A549 (cell line): Measurements from ENCODE around the gene H2BK1.

Experiments
- MYC ChIP-seq: IDR thresholded peaks from 2 replicates; pipeline ENCODE4 v1.6.1; 2012; ENCODE audit warnings: mild to moderate bottlenecking, inconsistent platforms, low read length, improper control_type of control experiment, borderline replicate concordance
- TF ChIP-seq, protein P1 (sequence below): fragments of >200 bp; sonication (Bioruptor Twin); formaldehyde crosslinking; IDR thresholded peaks from 3 replicates; pipeline ENCODE4 v1.5.1; 2016

DNA sequence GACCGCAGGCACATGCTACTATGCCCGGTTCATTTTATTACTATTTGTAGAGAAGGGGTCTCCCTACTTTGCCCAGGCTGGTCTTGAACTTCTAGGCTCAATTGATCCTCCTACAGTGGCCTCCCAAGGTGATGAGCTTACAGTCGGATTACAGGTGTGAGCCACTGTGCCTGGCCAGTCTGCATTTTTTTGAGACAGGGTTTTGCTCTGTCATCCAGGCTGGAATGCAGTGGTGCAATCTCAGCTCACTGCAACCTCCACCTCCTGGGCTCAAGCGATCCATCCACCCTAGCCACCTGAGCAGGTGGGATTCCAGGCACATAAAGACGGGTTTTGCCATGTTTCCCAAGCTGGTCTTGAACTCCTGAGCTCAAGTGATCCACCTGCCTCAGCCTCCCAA is 2.3 kb upstream of the H2BK1 start:
- TF ChIP-seq, protein P1, sequence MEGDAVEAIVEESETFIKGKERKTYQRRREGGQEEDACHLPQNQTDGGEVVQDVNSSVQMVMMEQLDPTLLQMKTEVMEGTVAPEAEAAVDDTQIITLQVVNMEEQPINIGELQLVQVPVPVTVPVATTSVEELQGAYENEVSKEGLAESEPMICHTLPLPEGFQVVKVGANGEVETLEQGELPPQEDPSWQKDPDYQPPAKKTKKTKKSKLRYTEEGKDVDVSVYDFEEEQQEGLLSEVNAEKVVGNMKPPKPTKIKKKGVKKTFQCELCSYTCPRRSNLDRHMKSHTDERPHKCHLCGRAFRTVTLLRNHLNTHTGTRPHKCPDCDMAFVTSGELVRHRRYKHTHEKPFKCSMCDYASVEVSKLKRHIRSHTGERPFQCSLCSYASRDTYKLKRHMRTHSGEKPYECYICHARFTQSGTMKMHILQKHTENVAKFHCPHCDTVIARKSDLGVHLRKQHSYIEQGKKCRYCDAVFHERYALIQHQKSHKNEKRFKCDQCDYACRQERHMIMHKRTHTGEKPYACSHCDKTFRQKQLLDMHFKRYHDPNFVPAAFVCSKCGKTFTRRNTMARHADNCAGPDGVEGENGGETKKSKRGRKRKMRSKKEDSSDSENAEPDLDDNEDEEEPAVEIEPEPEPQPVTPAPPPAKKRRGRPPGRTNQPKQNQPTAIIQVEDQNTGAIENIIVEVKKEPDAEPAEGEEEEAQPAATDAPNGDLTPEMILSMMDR = no peak
- no peak for TF ChIP-seq MYC
